SK-N-SH treated with all-trans-retinoic acid at 6 μM for 48 hours (cell line): ENCODE data around the gene CCNE1.

Experiments used
- ATAC-seq: fragments of 200-7000 bp; cut with Tn5 transposase; 3 replicates; pipeline ENCODE4 v1.9.1; 2020; ENCODE audit warnings: mild to moderate bottlenecking, moderate library complexity
- ARNTL ChIP-seq: fragments of 450-650 bp; formaldehyde crosslinking; IDR thresholded peaks from 2 replicates; pipeline ENCODE4 v1.5.0; 2020; ENCODE audit warnings: low read depth, mild to moderate bottlenecking, moderate library complexity, borderline replicate concordance
- CSDC2 ChIP-seq: fragments of 250-450 bp; sonication (Bioruptor Pico); IDR thresholded peaks from 2 replicates; pipeline ENCODE4 v1.5.0; 2020; ENCODE audit warnings: mild to moderate bottlenecking, moderate library complexity
- GLIS3 ChIP-seq: fragments of 250-450 bp; sonication (Bioruptor Pico); IDR thresholded peaks from 2 replicates; pipeline ENCODE4 v1.5.0; 2020; ENCODE audit warnings: mild to moderate bottlenecking, moderate library complexity
- ISL1 ChIP-seq: fragments of 250-450 bp; sonication (Bioruptor Pico); IDR thresholded peaks from 2 replicates; pipeline ENCODE4 v2.1.2; 2022; ENCODE audit warnings: mild to moderate bottlenecking, moderate library complexity
- OSR1 ChIP-seq: fragments of 250-450 bp; sonication (Bioruptor Pico); IDR thresholded peaks from 2 replicates; pipeline ENCODE4 v1.8.0; 2022; ENCODE audit warnings: moderate library complexity, mild to moderate bottlenecking, inconsistent platforms
- RARB ChIP-seq: fragments of 250-450 bp; sonication (Bioruptor Pico); IDR thresholded peaks from 2 replicates; pipeline ENCODE4 v1.8.0; 2021; ENCODE audit warnings: mild to moderate bottlenecking, moderate library complexity
- SNAI2 ChIP-seq: fragments of 250-450 bp; sonication (Bioruptor Pico); IDR thresholded peaks from 2 replicates; pipeline ENCODE4 v1.5.0; 2020; ENCODE audit warnings: mild to moderate bottlenecking, moderate library complexity
- TCF4 ChIP-seq: fragments of 250-450 bp; sonication (Bioruptor Pico); IDR thresholded peaks from 2 replicates; pipeline ENCODE4 v1.8.0; 2021; ENCODE audit warnings: mild to moderate bottlenecking, moderate library complexity, borderline replicate concordance
- TOX ChIP-seq: fragments of 250-450 bp; sonication (Bioruptor Pico); IDR thresholded peaks from 2 replicates; pipeline ENCODE4 v1.8.0; 2021; ENCODE audit warnings: mild to moderate bottlenecking, moderate library complexity, borderline replicate concordance
- ZC3H10 ChIP-seq: fragments of 250-450 bp; sonication (Bioruptor Pico); IDR thresholded peaks from 2 replicates; pipeline ENCODE4 v1.5.1; 2021; ENCODE audit warnings: mild to moderate bottlenecking, moderate library complexity
- ZFP3 ChIP-seq: fragments of 250-450 bp; sonication (Bioruptor Pico); IDR thresholded peaks from 2 replicates; pipeline ENCODE4 v1.5.0; 2020; ENCODE audit warnings: mild to moderate bottlenecking, moderate library complexity
- ZFP30 ChIP-seq: fragments of 450-650 bp; formaldehyde crosslinking; IDR thresholded peaks from 2 replicates; pipeline ENCODE4 v1.5.0; 2022; ENCODE audit warnings: mild to moderate bottlenecking, moderate library complexity
- ZNF565 ChIP-seq: fragments of 450-650 bp; formaldehyde crosslinking; conservative IDR thresholded peaks from 2 replicates; pipeline ENCODE4 v1.5.0; 2020; ENCODE audit warnings: low read depth, mild to moderate bottlenecking, moderate library complexity
- ZNF70 ChIP-seq: fragments of 450-650 bp; formaldehyde crosslinking; IDR thresholded peaks from 2 replicates; pipeline ENCODE4 v1.5.0; 2020; ENCODE audit warnings: mild to moderate bottlenecking, moderate library complexity
- ZNF8 ChIP-seq: fragments of 450-650 bp; formaldehyde crosslinking; IDR thresholded peaks from 2 replicates; pipeline ENCODE4 v1.5.0; 2020; ENCODE audit warnings: mild to moderate bottlenecking, moderate library complexity
- TF ChIP-seq, protein P1 (sequence below): fragments of 250-450 bp; sonication (Bioruptor Pico); IDR thresholded peaks from 2 replicates; pipeline ENCODE4 v1.8.0; 2021; ENCODE audit warnings: low read depth, mild to moderate bottlenecking, moderate library complexity, borderline replicate concordance
- TF ChIP-seq, protein P2 (sequence below): fragments of 250-450 bp; sonication (Bioruptor Pico); IDR thresholded peaks from 2 replicates; pipeline ENCODE4 v1.8.0; 2020; ENCODE audit warnings: mild to moderate bottlenecking, moderate library complexity, borderline replicate concordance
- TF ChIP-seq, protein P3 (sequence below): fragments of 250-450 bp; sonication (Bioruptor Pico); IDR thresholded peaks from 2 replicates; pipeline ENCODE4 v1.5.0; 2020; ENCODE audit warnings: mild to moderate bottlenecking, moderate library complexity
- TF ChIP-seq, protein P4 (sequence below): fragments of 250-450 bp; sonication (Bioruptor Pico); IDR thresholded peaks from 2 replicates; pipeline ENCODE4 v1.5.1; 2021; ENCODE audit warnings: mild to moderate bottlenecking, moderate library complexity
- TF ChIP-seq, protein P5 (sequence below): fragments of 250-450 bp; sonication (Bioruptor Pico); IDR thresholded peaks from 2 replicates; pipeline ENCODE4 v1.5.1; 2020; ENCODE audit warnings: low read depth, mild to moderate bottlenecking, moderate library complexity

Gene CCNE1

DNA sequence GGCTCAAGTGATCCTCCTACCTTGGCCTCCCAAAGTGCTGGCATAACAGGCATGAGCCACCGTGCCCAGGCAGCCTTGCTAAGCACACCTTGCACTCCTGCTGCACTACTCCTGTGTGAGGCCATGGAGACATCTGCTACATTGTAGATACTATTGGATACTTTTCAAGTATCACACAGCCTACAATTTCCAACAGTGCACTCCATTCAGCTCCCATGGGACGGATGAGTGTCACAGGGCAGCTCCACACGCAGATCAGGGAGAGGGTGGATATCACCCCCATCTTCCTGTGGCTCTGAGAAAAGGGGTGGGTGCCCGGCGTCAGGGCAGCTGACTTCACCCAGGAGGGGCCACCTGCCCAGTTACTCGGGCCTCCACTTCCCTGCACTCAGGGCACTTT, 39.1 kb upstream of the CCNE1 start:
- no peak for TF ChIP-seq SNAI2
- TF ChIP-seq ZFP3 = no peak
- no peak for TF ChIP-seq GLIS3
- TF ChIP-seq, protein P1, sequence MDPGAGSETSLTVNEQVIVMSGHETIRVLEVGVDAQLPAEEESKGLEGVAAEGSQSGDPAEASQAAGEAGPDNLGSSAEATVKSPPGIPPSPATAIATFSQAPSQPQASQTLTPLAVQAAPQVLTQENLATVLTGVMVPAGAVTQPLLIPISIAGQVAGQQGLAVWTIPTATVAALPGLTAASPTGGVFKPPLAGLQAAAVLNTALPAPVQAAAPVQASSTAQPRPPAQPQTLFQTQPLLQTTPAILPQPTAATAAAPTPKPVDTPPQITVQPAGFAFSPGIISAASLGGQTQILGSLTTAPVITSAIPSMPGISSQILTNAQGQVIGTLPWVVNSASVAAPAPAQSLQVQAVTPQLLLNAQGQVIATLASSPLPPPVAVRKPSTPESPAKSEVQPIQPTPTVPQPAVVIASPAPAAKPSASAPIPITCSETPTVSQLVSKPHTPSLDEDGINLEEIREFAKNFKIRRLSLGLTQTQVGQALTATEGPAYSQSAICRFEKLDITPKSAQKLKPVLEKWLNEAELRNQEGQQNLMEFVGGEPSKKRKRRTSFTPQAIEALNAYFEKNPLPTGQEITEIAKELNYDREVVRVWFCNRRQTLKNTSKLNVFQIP = no peak
- TF ChIP-seq, protein P2, sequence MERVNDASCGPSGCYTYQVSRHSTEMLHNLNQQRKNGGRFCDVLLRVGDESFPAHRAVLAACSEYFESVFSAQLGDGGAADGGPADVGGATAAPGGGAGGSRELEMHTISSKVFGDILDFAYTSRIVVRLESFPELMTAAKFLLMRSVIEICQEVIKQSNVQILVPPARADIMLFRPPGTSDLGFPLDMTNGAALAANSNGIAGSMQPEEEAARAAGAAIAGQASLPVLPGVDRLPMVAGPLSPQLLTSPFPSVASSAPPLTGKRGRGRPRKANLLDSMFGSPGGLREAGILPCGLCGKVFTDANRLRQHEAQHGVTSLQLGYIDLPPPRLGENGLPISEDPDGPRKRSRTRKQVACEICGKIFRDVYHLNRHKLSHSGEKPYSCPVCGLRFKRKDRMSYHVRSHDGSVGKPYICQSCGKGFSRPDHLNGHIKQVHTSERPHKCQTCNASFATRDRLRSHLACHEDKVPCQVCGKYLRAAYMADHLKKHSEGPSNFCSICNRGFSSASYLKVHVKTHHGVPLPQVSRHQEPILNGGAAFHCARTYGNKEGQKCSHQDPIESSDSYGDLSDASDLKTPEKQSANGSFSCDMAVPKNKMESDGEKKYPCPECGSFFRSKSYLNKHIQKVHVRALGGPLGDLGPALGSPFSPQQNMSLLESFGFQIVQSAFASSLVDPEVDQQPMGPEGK (CRISPR knock-in tag) = no peak
- TF ChIP-seq ARNTL (CRISPR knock-in tag) = no peak
- no peak for TF ChIP-seq RARB (CRISPR knock-in tag)
- TF ChIP-seq ZNF70 (CRISPR knock-in tag) = no peak
- no peak for ATAC-seq

DNA sequence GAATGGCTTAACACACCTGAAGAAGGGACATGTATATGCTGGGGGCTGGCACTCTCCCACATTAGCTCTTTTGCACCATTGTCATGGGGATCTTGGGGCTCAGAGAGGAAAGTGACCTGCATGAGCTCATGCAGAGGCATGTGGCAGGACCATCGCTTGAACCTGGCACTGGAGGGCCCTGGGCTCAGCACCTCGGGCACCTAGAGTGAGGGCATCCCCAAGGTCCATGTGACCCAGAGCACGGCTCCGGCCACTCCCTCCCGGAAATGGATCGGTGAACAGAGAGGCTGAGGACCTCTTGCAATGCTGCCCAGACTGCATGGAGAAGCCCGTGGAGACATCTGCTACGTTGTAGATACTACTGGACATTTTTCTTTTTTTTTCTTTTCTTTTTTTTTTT, 38.6 kb upstream of the CCNE1 start:
- no peak for ATAC-seq

DNA sequence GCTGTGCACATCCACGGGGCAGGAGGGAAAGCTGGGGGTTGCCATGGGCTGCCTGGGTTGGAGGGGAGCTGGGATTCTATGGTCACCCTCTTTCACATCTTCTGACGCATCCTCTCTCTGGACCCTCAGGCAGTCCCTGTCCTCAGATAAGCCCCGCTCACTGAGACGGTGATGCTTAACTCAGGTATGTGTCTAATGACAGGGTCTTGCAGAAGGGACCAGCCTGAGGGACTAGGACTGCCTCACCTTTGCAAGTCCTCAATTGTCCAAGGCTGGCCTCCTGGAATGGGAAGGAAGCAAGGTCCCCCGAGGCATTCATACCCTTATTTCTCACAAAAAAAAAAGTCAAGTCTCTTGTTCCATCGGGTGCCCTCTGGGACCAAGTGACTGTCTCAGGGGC, 37.7 kb upstream of the CCNE1 start:
- ATAC-seq = no peak
- TF ChIP-seq TCF4 = no peak
- no peak for TF ChIP-seq ZNF8 (CRISPR knock-in tag)
- TF ChIP-seq, protein P3, sequence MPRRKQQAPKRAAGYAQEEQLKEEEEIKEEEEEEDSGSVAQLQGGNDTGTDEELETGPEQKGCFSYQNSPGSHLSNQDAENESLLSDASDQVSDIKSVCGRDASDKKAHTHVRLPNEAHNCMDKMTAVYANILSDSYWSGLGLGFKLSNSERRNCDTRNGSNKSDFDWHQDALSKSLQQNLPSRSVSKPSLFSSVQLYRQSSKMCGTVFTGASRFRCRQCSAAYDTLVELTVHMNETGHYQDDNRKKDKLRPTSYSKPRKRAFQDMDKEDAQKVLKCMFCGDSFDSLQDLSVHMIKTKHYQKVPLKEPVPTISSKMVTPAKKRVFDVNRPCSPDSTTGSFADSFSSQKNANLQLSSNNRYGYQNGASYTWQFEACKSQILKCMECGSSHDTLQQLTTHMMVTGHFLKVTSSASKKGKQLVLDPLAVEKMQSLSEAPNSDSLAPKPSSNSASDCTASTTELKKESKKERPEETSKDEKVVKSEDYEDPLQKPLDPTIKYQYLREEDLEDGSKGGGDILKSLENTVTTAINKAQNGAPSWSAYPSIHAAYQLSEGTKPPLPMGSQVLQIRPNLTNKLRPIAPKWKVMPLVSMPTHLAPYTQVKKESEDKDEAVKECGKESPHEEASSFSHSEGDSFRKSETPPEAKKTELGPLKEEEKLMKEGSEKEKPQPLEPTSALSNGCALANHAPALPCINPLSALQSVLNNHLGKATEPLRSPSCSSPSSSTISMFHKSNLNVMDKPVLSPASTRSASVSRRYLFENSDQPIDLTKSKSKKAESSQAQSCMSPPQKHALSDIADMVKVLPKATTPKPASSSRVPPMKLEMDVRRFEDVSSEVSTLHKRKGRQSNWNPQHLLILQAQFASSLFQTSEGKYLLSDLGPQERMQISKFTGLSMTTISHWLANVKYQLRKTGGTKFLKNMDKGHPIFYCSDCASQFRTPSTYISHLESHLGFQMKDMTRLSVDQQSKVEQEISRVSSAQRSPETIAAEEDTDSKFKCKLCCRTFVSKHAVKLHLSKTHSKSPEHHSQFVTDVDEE (CRISPR knock-in tag) = no peak
- TF ChIP-seq OSR1 (CRISPR knock-in tag) = no peak
- no peak for TF ChIP-seq ISL1 (CRISPR knock-in tag)
- TF ChIP-seq, protein P4, sequence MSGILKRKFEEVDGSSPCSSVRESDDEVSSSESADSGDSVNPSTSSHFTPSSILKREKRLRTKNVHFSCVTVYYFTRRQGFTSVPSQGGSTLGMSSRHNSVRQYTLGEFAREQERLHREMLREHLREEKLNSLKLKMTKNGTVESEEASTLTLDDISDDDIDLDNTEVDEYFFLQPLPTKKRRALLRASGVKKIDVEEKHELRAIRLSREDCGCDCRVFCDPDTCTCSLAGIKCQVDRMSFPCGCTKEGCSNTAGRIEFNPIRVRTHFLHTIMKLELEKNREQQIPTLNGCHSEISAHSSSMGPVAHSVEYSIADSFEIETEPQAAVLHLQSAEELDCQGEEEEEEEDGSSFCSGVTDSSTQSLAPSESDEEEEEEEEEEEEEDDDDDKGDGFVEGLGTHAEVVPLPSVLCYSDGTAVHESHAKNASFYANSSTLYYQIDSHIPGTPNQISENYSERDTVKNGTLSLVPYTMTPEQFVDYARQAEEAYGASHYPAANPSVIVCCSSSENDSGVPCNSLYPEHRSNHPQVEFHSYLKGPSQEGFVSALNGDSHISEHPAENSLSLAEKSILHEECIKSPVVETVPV (CRISPR knock-in tag) = no peak
- no peak for TF ChIP-seq ARNTL (CRISPR knock-in tag)
- no peak for TF ChIP-seq SNAI2
- no peak for TF ChIP-seq ZC3H10 (CRISPR knock-in tag)
- TF ChIP-seq CSDC2 = no peak
- TF ChIP-seq GLIS3 = no peak
- TF ChIP-seq, protein P2 (CRISPR knock-in tag) = no peak
- TF ChIP-seq, protein P1 = no peak
- no peak for TF ChIP-seq ZNF70 (CRISPR knock-in tag)
- TF ChIP-seq, protein P5, sequence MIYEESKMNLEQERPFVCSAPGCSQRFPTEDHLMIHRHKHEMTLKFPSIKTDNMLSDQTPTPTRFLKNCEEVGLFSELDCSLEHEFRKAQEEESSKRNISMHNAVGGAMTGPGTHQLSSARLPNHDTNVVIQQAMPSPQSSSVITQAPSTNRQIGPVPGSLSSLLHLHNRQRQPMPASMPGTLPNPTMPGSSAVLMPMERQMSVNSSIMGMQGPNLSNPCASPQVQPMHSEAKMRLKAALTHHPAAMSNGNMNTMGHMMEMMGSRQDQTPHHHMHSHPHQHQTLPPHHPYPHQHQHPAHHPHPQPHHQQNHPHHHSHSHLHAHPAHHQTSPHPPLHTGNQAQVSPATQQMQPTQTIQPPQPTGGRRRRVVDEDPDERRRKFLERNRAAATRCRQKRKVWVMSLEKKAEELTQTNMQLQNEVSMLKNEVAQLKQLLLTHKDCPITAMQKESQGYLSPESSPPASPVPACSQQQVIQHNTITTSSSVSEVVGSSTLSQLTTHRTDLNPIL (CRISPR knock-in tag) = no peak

More for the DNA sequence above, 38.6 kb upstream of the CCNE1 start:
- TF ChIP-seq TOX (no peak), ZFP30 (CRISPR knock-in tag) (no peak), SNAI2 (no peak), ZNF565 (CRISPR knock-in tag) (no peak), RARB (CRISPR knock-in tag) (no peak)
- TF ChIP-seq, protein P4 (CRISPR knock-in tag) = no peak
- TF ChIP-seq, protein P2 (CRISPR knock-in tag) = no peak
